ENCODE data around the gene ELAVL4.

The ELAVL4 gene

DNA sequence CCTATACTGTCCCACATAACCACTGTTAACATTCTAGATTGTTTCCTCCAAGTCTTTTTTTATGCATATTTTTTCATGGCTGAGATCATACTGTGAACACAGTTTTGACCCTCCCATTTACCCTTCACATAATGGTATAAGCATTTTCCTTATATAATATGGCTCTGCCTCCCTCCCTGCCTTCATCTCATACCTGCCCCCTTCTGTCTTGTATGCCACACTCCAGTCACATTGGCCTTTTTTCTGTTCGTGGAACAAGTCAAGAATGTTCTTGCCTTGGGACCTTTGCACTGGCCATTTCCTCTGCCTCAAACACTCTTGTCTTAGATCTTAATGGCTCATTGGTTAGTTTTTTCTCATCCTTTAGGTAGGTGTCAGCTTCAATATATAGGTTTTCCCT is 24.3 kb upstream of the ELAVL4 start:
- Histone ChIP-seq H3K4me2 (ENCODE audit: low read depth, low read length, poor library complexity, severe bottlenecking) (no peak overlapping the region), H3K4me3 (ENCODE audit: insufficient read depth, low read length, poor library complexity, severe bottlenecking) (no peak overlapping the region), H3F3A (ENCODE audit: insufficient read depth) (no peaks in the 10 kb centered on the region), H3K36me3 (ENCODE audit: low read length) (no peaks in the 10 kb centered on the region), H3K27ac (ENCODE audit: low read depth, low read length) (no peak overlapping the region), H3K79me2 (ENCODE audit: insufficient read depth, low read length) (no peaks in the 10 kb centered on the region), H4K20me1 (ENCODE audit: low read depth, low read length) (no peaks in the 10 kb centered on the region), H3K9me3 (ENCODE audit: insufficient read depth, low read length) (no peaks in the 10 kb centered on the region), H3K9me2 (replicated peaks; ENCODE audit: insufficient read depth, low read length) (no peaks in the 10 kb centered on the region), H2AFZ (ENCODE audit: low read depth, low read length, severe bottlenecking) (no peak overlapping the region), H3K27me3 (ENCODE audit: low read length) (no peaks in the 10 kb centered on the region), H3K9ac (ENCODE audit: low read length) (no peak overlapping the region)
- TF ChIP-seq, protein P1, sequence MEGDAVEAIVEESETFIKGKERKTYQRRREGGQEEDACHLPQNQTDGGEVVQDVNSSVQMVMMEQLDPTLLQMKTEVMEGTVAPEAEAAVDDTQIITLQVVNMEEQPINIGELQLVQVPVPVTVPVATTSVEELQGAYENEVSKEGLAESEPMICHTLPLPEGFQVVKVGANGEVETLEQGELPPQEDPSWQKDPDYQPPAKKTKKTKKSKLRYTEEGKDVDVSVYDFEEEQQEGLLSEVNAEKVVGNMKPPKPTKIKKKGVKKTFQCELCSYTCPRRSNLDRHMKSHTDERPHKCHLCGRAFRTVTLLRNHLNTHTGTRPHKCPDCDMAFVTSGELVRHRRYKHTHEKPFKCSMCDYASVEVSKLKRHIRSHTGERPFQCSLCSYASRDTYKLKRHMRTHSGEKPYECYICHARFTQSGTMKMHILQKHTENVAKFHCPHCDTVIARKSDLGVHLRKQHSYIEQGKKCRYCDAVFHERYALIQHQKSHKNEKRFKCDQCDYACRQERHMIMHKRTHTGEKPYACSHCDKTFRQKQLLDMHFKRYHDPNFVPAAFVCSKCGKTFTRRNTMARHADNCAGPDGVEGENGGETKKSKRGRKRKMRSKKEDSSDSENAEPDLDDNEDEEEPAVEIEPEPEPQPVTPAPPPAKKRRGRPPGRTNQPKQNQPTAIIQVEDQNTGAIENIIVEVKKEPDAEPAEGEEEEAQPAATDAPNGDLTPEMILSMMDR (IDR thresholded peaks at IDR 0.05; ENCODE audit: insufficient read depth, low read length, poor library complexity, severe bottlenecking): no peak
- no peak for TF ChIP-seq EZH2phosphoT487 (conservative IDR thresholded peaks at IDR 0.05; ENCODE audit: low read length)

DNA sequence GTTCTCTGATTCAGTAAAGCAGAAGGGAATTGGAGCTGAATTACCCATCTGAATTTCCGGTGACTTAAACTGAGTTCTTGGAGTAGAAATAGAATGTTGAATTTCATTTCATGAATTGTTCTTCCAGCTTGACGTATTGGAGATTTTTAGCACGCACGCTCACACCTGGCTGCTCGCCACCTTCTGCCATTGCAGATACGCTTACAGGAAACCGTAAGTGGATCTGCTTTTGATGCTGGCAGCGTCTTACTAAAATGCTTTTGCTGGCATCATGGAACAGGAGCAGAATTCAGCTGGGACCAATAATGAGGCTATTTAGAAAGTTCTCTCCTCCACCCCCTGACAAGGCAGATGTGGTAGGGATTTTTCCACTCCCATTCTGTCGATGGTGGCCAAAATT is 17.7 kb upstream of the ELAVL4 start:
- H3K36me3 ChIP-seq (ENCODE audit: low read length): no peaks in the 10 kb centered on the region
- H4K20me1 ChIP-seq (ENCODE audit: low read depth, low read length): no peaks in the 10 kb centered on the region
- H3K4me3 ChIP-seq (ENCODE audit: insufficient read depth, low read length, poor library complexity, severe bottlenecking): no peak overlapping the region
- H3K9ac ChIP-seq (ENCODE audit: low read length): no peak overlapping the region
- H3K4me2 ChIP-seq (ENCODE audit: low read depth, low read length, poor library complexity, severe bottlenecking): no peak overlapping the region
- no peaks in the 10 kb centered on the region for H3K79me2 ChIP-seq (ENCODE audit: insufficient read depth, low read length)
- no peaks in the 10 kb centered on the region for H3K9me3 ChIP-seq (ENCODE audit: insufficient read depth, low read length)
- H3K9me2 ChIP-seq (replicated peaks; ENCODE audit: insufficient read depth, low read length): no peaks in the 10 kb centered on the region
- no peak overlapping the region for H2AFZ ChIP-seq (ENCODE audit: low read depth, low read length, severe bottlenecking)
- no peaks in the 10 kb centered on the region for H3F3A ChIP-seq (ENCODE audit: insufficient read depth)
- no peak overlapping the region for H3K27ac ChIP-seq (ENCODE audit: low read depth, low read length)
- TF ChIP-seq, protein P1 (IDR thresholded peaks at IDR 0.05; ENCODE audit: insufficient read depth, low read length, poor library complexity, severe bottlenecking): no peak
- no peak for TF ChIP-seq EZH2phosphoT487 (conservative IDR thresholded peaks at IDR 0.05; ENCODE audit: low read length)
- no peaks in the 10 kb centered on the region for H3K27me3 ChIP-seq (ENCODE audit: low read length)

DNA sequence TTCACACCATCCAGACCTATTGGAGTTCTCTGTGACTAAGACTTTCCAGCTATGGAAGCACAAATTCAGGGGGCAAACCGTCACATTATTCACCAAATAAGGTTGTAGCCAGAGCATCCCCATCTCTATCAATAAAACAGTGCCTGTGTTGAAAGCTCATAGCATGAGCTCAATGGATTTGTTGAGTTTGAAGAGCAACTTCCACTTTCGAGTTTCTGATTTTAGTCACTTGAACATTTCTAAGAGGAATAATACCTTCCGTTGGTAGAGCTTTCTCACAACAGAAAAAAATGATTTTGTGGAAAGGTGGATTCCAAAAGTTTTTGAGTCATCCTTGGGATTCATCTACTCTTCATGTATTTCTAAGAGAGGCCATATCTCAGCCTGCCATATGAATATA is 13.0 kb upstream of the ELAVL4 start:
- Histone ChIP-seq H3K27ac (ENCODE audit: low read depth, low read length) (no peak overlapping the region), H3K9me2 (replicated peaks; ENCODE audit: insufficient read depth, low read length) (no peaks in the 10 kb centered on the region), H3K36me3 (ENCODE audit: low read length) (no peaks in the 10 kb centered on the region), H3K9ac (ENCODE audit: low read length) (no peak overlapping the region), H3K79me2 (ENCODE audit: insufficient read depth, low read length) (no peaks in the 10 kb centered on the region), H3F3A (ENCODE audit: insufficient read depth) (no peaks in the 10 kb centered on the region), H3K9me3 (ENCODE audit: insufficient read depth, low read length) (no peaks in the 10 kb centered on the region), H2AFZ (ENCODE audit: low read depth, low read length, severe bottlenecking) (no peak overlapping the region), H3K4me3 (ENCODE audit: insufficient read depth, low read length, poor library complexity, severe bottlenecking) (no peak overlapping the region), H4K20me1 (ENCODE audit: low read depth, low read length) (no peaks in the 10 kb centered on the region), H3K4me2 (ENCODE audit: low read depth, low read length, poor library complexity, severe bottlenecking) (no peak overlapping the region), H3K27me3 (ENCODE audit: low read length) (no peaks in the 10 kb centered on the region)
- TF ChIP-seq, protein P1 (IDR thresholded peaks at IDR 0.05; ENCODE audit: insufficient read depth, low read length, poor library complexity, severe bottlenecking): no peak
- no peak for TF ChIP-seq EZH2phosphoT487 (conservative IDR thresholded peaks at IDR 0.05; ENCODE audit: low read length)

Data from SU-DHL-6 (cell line).